ENCODE results near the gene OLFM1.
"Not testable (repeated sequence)": the region's sequence is repeated elsewhere in the genome, so short reads cannot be mapped to it uniquely, and the experiment has no call there.

Gene OLFM1

GRCh38 chr9:135107581-135108235 lies 20.2 kb downstream of the OLFM1 start:
- DNase-seq (ENCODE audit: low spot score), result no peak

GRCh38 chr9:135108831-135109510 lies 21.5 kb downstream of the OLFM1 start:
- DNase-seq (ENCODE audit: low spot score), result no peak

GRCh38 chr9:135109650-135110049 lies 22.2 kb downstream of the OLFM1 start:
- DNase-seq (ENCODE audit: low spot score), result no peak

- DNase-seq (ENCODE audit: low spot score), result no peak
These were observed 22.9 kb downstream of the OLFM1 start for GRCh38 chr9:135110416-135110815.

GRCh38 chr9:135111600-135111999 lies 24.1 kb downstream of the OLFM1 start:
- not testable (repeated sequence) for DNase-seq (ENCODE audit: low spot score)

GRCh38 chr9:135116371-135116770 lies 28.9 kb downstream of the OLFM1 start:
- no peak for DNase-seq (ENCODE audit: low spot score)

GRCh38 chr9:135116881-135117280 lies 29.4 kb downstream of the OLFM1 start:
- DNase-seq (ENCODE audit: low spot score), result no peak

GRCh38 chr9:135117281-135117680 lies 29.8 kb downstream of the OLFM1 start:
- DNase-seq (ENCODE audit: low spot score), result no peak

- DNase-seq (ENCODE audit: low spot score), result no peak
These were observed 32.1 kb downstream of the OLFM1 start for GRCh38 chr9:135119496-135120064.

- DNase-seq (ENCODE audit: low spot score), result no peak
These were observed 32.8 kb downstream of the OLFM1 start for GRCh38 chr9:135120249-135120648.

- DNase-seq (ENCODE audit: low spot score), result no peak
These were observed 34.8 kb downstream of the OLFM1 start for GRCh38 chr9:135122316-135122715.

- DNase-seq (ENCODE audit: low spot score), result no peak
These were observed 35.8 kb downstream of the OLFM1 start for GRCh38 chr9:135123126-135123772.

GRCh38 chr9:135123773-135124134 lies 36.3 kb downstream of the OLFM1 start:
- DNase-seq (ENCODE audit: low spot score), result no peak

GRCh38 chr9:135126451-135127187 lies 39.2 kb downstream of the OLFM1 start:
- no peak for DNase-seq (ENCODE audit: low spot score)

GRCh38 chr9:135127718-135128670 lies 40.5 kb downstream of the OLFM1 start:
- DNase-seq (ENCODE audit: low spot score), result no peak

- no peak for DNase-seq (ENCODE audit: low spot score)
These were observed 41.7 kb downstream of the OLFM1 start for GRCh38 chr9:135129137-135129695.

- no peak for DNase-seq (ENCODE audit: low spot score)
These were observed 42.9 kb downstream of the OLFM1 start for GRCh38 chr9:135130207-135130976.

- no peak for DNase-seq (ENCODE audit: low spot score)
These were observed 44.0 kb downstream of the OLFM1 start for GRCh38 chr9:135131488-135131887.

- DNase-seq (ENCODE audit: low spot score), result no peak
These were observed 44.5 kb downstream of the OLFM1 start for GRCh38 chr9:135132008-135132407.

All from HuH-7 (cell line).